H1 (cell line): Measurements from ENCODE around the gene TBCD. TPM values are rescaled to one million over a fixed set of nuclear protein-coding genes. Genes with fewer than 3 reads are reported as not detected.

Experiments used
- CTCF ChIA-PET: fragments of 300-600 bp; sonication (Branson Sonifier 250); formaldehyde crosslinking; loops from one replicate; lab custom pipeline; 2021; ENCODE audit not compliant: partially characterized antibody; lab: Charles Lee
- POLR2A ChIA-PET: fragments of 300-600 bp; sonication (Branson Sonifier 250); formaldehyde crosslinking; loops from one replicate; lab custom pipeline; 2021; ENCODE audit warnings: inconsistent platforms; ENCODE audit not compliant: partially characterized antibody; lab: Charles Lee
- DNase-seq, 2 experiments: peaks; one replicate each; pipeline versions ENCODE4 v3.0.0 to v3.0.0-alpha.2; 2010 to 2022; ENCODE audit warnings: low spot score in 2 of 2, low read depth in 1 of 2, mixed read lengths in 1 of 2
- FAIRE-seq: peaks from 2 replicates; lab custom pipeline; 2011; peaks lifted over from hg19 to GRCh38; lab: Jason Lieb, UNC
- H2AFZ ChIP-seq: 2 replicates; pipeline ENCODE4 v1.8.1; 2012; ENCODE audit warnings: low read length, inconsistent platforms
- H2AK5ac ChIP-seq: 2 replicates; pipeline ENCODE4 v1.6.1; 2013; ENCODE audit warnings: low read depth, low read length
- H2BK120ac ChIP-seq: replicated peaks from 2 replicates; pipeline ENCODE3; 2013; ENCODE audit warnings: low read depth, low read length, inconsistent platforms
- H2BK12ac ChIP-seq: 2 replicates; pipeline ENCODE4 v1.6.1; 2013; ENCODE audit warnings: low read depth, low read length
- H2BK15ac ChIP-seq: 2 replicates; pipeline ENCODE4 v1.6.1; 2013; ENCODE audit warnings: low read length
- H2BK20ac ChIP-seq: 2 replicates; pipeline ENCODE4 v1.6.1; 2013; ENCODE audit warnings: low read length
- H2BK5ac ChIP-seq: 2 replicates; pipeline ENCODE4 v1.6.1; 2013; ENCODE audit warnings: low read depth, low read length
- H3K14ac ChIP-seq: 2 replicates; pipeline ENCODE4 v1.6.1; 2013; ENCODE audit warnings: inconsistent platforms; ENCODE audit not compliant: insufficient read length
- H3K18ac ChIP-seq: 2 replicates; pipeline ENCODE4 v1.6.1; 2013; ENCODE audit warnings: low read length; ENCODE audit errors: extremely low read depth
- H3K23ac ChIP-seq: 2 replicates; pipeline ENCODE4 v1.6.1; 2013; ENCODE audit warnings: inconsistent platforms; ENCODE audit not compliant: insufficient read length
- H3K23me2 ChIP-seq: 2 replicates; pipeline ENCODE4 v1.6.1; 2013; ENCODE audit warnings: low read depth, low read length
- H3K27ac ChIP-seq: 2 replicates; pipeline ENCODE4 v1.6.1; 2011; ENCODE audit warnings: low read depth, low read length, inconsistent platforms
- H3K27me3 ChIP-seq, 4 experiments: replicated peaks in 1 of 4; 1 replicate in 1 of 4; 2 replicates in 3 of 4; pipeline versions ENCODE4 v1.6.1 to v1.8.1; 2011 to 2013; ENCODE audit warnings: low read length in 3 of 4, mild to moderate bottlenecking in 3 of 4, inconsistent platforms in 2 of 4, mixed read lengths in 2 of 4, moderate library complexity in 1 of 4; ENCODE audit not compliant: control insufficient read depth in 3 of 4, insufficient read depth in 3 of 4; ENCODE audit errors: extremely low read depth in 1 of 4
- H3K36me3 ChIP-seq, 4 experiments: 2 replicates each; pipeline versions ENCODE4 v1.6.1 to v1.8.1; 2011 to 2013; ENCODE audit warnings: mild to moderate bottlenecking in 4 of 4, low read length in 3 of 4, moderate library complexity in 2 of 4, control low read depth in 1 of 4, inconsistent platforms in 1 of 4; ENCODE audit not compliant: insufficient read depth in 4 of 4, control insufficient read depth in 2 of 4
- H3K4ac ChIP-seq: replicated peaks from 2 replicates; pipeline ENCODE3; 2013; ENCODE audit warnings: low read length, low read depth, mixed read lengths, inconsistent platforms; ENCODE audit not compliant: insufficient read length
- H3K4me1 ChIP-seq, 4 experiments: replicated peaks in 1 of 4; 1 replicate in 1 of 4; 2 replicates in 3 of 4; pipeline versions ENCODE4 v1.6.1 to v1.8.1; 2011 to 2013; ENCODE audit warnings: low read length in 3 of 4, inconsistent platforms in 2 of 4, mixed read lengths in 1 of 4; ENCODE audit not compliant: insufficient read depth in 4 of 4, control insufficient read depth in 3 of 4
- H3K4me2 ChIP-seq, 2 experiments: 2 replicates each; pipeline versions ENCODE4 v1.6.1 to v1.8.1; 2011 to 2013; ENCODE audit warnings: low read depth in 2 of 2, low read length in 2 of 2, control low read depth in 1 of 2, inconsistent platforms in 1 of 2, mild to moderate bottlenecking in 1 of 2; ENCODE audit not compliant: insufficient read depth in 1 of 2
- H3K4me3 ChIP-seq, 4 experiments: fragments of 200-600, 300-600 bp in 1 of 4; sonication (generic), shearing (Covaris generic), sonication (Bioruptor Twin) in 1 of 4; 2 replicates each; pipeline versions ENCODE4 v1.5.1 to v1.8.1; 2011 to 2016; ENCODE audit warnings: low read length in 4 of 4, low read depth in 3 of 4, control low read depth in 2 of 4, inconsistent platforms in 2 of 4, mild to moderate bottlenecking in 2 of 4, mixed read lengths in 1 of 4, moderate library complexity in 1 of 4; ENCODE audit not compliant: insufficient read depth in 2 of 4; ENCODE audit errors: extremely low read depth in 1 of 4
- H3K56ac ChIP-seq: replicated peaks from 2 replicates; pipeline ENCODE3; 2013; ENCODE audit warnings: low read depth, mild to moderate bottlenecking, mixed read lengths, low read length, inconsistent platforms; ENCODE audit not compliant: insufficient read length
- H3K79me1 ChIP-seq: 2 replicates; pipeline ENCODE4 v1.6.1; 2013; ENCODE audit warnings: low read depth, low read length, control low read depth
- H3K79me2 ChIP-seq, 2 experiments: 2 replicates each; pipeline versions ENCODE4 v1.6.1 to v1.8.1; 2012 to 2013; ENCODE audit warnings: low read length in 2 of 2, mild to moderate bottlenecking in 2 of 2, inconsistent platforms in 1 of 2; ENCODE audit not compliant: insufficient read depth in 2 of 2, control insufficient read depth in 1 of 2
- H3K9ac ChIP-seq, 4 experiments: replicated peaks in 1 of 4; 1 replicate in 1 of 4; 2 replicates in 3 of 4; pipeline versions ENCODE4 v1.6.1 to v1.8.1; 2011 to 2013; ENCODE audit warnings: low read depth in 3 of 4, low read length in 3 of 4, control low read depth in 2 of 4, mild to moderate bottlenecking in 2 of 4, moderate library complexity in 2 of 4, inconsistent platforms in 1 of 4; ENCODE audit errors: extremely low read depth in 1 of 4
- H3K9me3 ChIP-seq, 2 experiments: 2 replicates each; pipeline versions ENCODE4 v1.6.1 to v1.8.1; 2012 to 2013; ENCODE audit warnings: mild to moderate bottlenecking in 2 of 2, moderate library complexity in 2 of 2, control low read depth in 1 of 2, inconsistent platforms in 1 of 2, low read depth in 1 of 2, low read length in 1 of 2, mixed read lengths in 1 of 2; ENCODE audit not compliant: insufficient read depth in 2 of 2
- H4K20me1 ChIP-seq, 2 experiments: replicated peaks in 1 of 2; 2 replicates each; pipeline versions ENCODE3 to v1.8.1; 2011 to 2013; ENCODE audit warnings: inconsistent platforms in 2 of 2, low read length in 2 of 2, mild to moderate bottlenecking in 1 of 2; ENCODE audit not compliant: insufficient read depth in 2 of 2, control insufficient read depth in 1 of 2
- H4K5ac ChIP-seq: 2 replicates; pipeline ENCODE4 v1.6.1; 2013; ENCODE audit warnings: low read length, low read depth, mixed read lengths, inconsistent platforms; ENCODE audit not compliant: insufficient read length
- H4K8ac ChIP-seq: 2 replicates; pipeline ENCODE4 v1.8.0; 2013; ENCODE audit warnings: mild to moderate bottlenecking, moderate library complexity, low read length, inconsistent platforms; ENCODE audit not compliant: insufficient read depth; ENCODE audit errors: extremely low read depth
- H4K91ac ChIP-seq: replicated peaks from 2 replicates; pipeline ENCODE3; 2013; ENCODE audit warnings: low read length, mixed read lengths, inconsistent platforms; ENCODE audit not compliant: insufficient read length
- EP300 ChIP-seq, 2 experiments: IDR thresholded peaks; 1 replicate in 1 of 2; 2 replicates in 1 of 2; pipeline ENCODE4 v1.6.1; 2011 to 2012; ENCODE audit warnings: low read depth in 2 of 2, low read length in 2 of 2, mild to moderate bottlenecking in 2 of 2, borderline replicate concordance in 1 of 2, inconsistent platforms in 1 of 2, moderate library complexity in 1 of 2
- JUND ChIP-seq: IDR thresholded peaks from 2 replicates; pipeline ENCODE4 v1.6.1; 2011; ENCODE audit warnings: mild to moderate bottlenecking, improper control_type of control experiment, low read length
- KDM4A ChIP-seq: IDR thresholded peaks from one replicate; pipeline ENCODE4 v1.7.1; 2012; ENCODE audit warnings: low read depth, mild to moderate bottlenecking, moderate library complexity, low read length, inconsistent platforms; ENCODE audit not compliant: severe bottlenecking
- WGBS, 2 experiments: shearing (Covaris generic) in 1 of 2; methylation state at CpG; one replicate each; pipeline versions ENCODE4 v1.1.6 to v1.1.7; 2013 to 2015; ENCODE audit warnings: low lambda C conversion rate in 2 of 2, mixed read lengths in 2 of 2, inconsistent platforms in 1 of 2, low coverage in 1 of 2, missing lambda C conversion rate in 1 of 2; ENCODE audit not compliant: insufficient replicate concordance in 2 of 2, insufficient coverage in 1 of 2, insufficient read length in 1 of 2; ENCODE audit errors: extremely low coverage in 1 of 2, missing lambda C conversion rate in 1 of 2; 5-methylcytosine and 5-hydroxymethylcytosine counted together
- polyA plus RNA-seq, 7 experiments: library from polyadenylated mRNA; depleted of rRNA in 3 of 7; stranded (reverse) in 5 of 7; unstranded in 2 of 7; fragments of >200 nt in 5 of 7; fragments of 200-250 nt in 2 of 7; gene quantifications; 1 replicate in 5 of 7; 2 replicates in 1 of 7; 4 replicates in 1 of 7; pipeline versions ENCODE4 v1.2.1 to v1.2.3, GENCODE V29; 2011 to 2013; ENCODE audit warnings: missing spikeins in 2 of 7, mixed read lengths in 2 of 7
- total RNA-seq: library from RNA; stranded (reverse); fragmentation: NEBNext Ultra II Directional; extraction: Animal tissue kit (Norgen Biotek cat#: 25700); gene quantifications from 2 replicates; pipeline ENCODE4 v1.2.1, GENCODE V29; 2021

Gene TBCD
- total and polyA plus RNA-seq, 2 of the 8 experiments (the other 6 are each of a cell fraction or from before 2014, with no cell fraction given), result 118 to 162 TPM

DNA sequence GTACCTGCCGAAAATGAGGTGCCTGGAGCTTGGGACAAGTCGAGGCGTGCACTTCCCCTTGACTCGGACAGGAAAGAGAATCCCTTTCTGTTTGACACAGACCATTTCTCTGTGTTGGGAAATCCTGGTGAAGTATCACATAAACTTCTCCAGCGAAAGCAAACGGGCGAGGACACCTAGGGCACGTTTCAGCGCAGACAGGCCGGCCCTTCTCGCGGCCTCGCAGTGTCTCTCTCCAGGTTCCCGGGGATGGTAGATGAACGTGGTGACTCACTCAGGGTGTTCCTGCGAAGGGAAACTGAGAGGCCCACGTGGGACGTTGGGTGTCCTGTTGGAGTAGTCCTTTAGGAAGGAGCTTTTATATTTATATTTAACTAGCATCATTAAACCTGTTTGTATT, 124.3 kb downstream of the TBCD start:
- Histone ChIP-seq H3K56ac (no peak overlapping the region), H2BK5ac (no peak overlapping the region; the same call in none of the 2 replicates), H3K36me3 (peaks cover 0 to 6% (median 3%) of the 10 kb centered on the region in 4 experiments; a peak in 3 of 8 replicates), H2AK5ac (no peak overlapping the region), H3K4ac (peak overlapping the region; percentile 13), H3K18ac (no peak overlapping the region), H2BK15ac (no peak overlapping the region), H3K27me3 (no peaks in the 10 kb centered on the region), H4K20me1 (peaks cover 4 to 14% of the 10 kb centered on the region in 2 experiments), H3K4me2 (no peak overlapping the region), H3K9ac (no peak overlapping the region), H2BK12ac (no peak overlapping the region), H3K4me3 (no peak overlapping the region), H4K5ac (no peak overlapping the region), H3K79me1 (peaks cover 17% of the 10 kb centered on the region), H4K91ac (no peak overlapping the region), H4K8ac (no peak overlapping the region), H3K4me1 (peaks cover 0 to 9% (median 2%) of the 10 kb centered on the region in 4 experiments; a peak in 5 of 7 replicates), H2BK120ac (no peak overlapping the region), H3K9me3 (no peaks in the 10 kb centered on the region), H2BK20ac (no peak overlapping the region), H3K14ac (no peak overlapping the region), H3K23me2 (no peaks in the 10 kb centered on the region), H3K79me2 (peaks cover 0 to 23% of the 10 kb centered on the region in 2 experiments; a peak in 2 of 4 replicates), H2AFZ (no peak overlapping the region), H3K23ac (no peak overlapping the region), H3K27ac (no peak overlapping the region)
- CTCF ChIA-PET, result interaction anchor here (0.8 to 3.4 kb wide), 11 partner anchors 9 to 94 kb away, joined by 3 to 18 read pairs (median 3); no protein-coding TSS in a partner anchor
- 80% methylated on average over 18 of the region's 18 CpGs; no CpG with 5 or more reads in 1 of the 2 experiments for WGBS, 2 experiments
- POLR2A ChIA-PET, result interaction anchor here (1.3 kb wide), 1 partner anchor 10 kb away, joined by 3 read pairs; no protein-coding TSS in a partner anchor
- FAIRE-seq, result no peak
- DNase-seq, result no peak
- TF ChIP-seq JUND (no peak), EP300 (IDR thresholded peaks at IDR 0.05; ENCODE audit: borderline replicate concordance in 1 of 2, low read depth in 2 of 2, low read length in 2 of 2) (no peak), KDM4A (no peak)
